Activated CD4-positive, alpha-beta T cell treated with anti-CD3 and anti-CD28 coated beads, Interleukin-2, amount 50 U/mL, for 48 hours (primary cell): Measurements from ENCODE around the gene MCUB.
A peak's percentile ranks its signal among the peaks of the same experiment; 100 is the strongest.

ENCODE experiments used
- DNase-seq, 2 experiments: peaks; one replicate each; pipeline ENCODE4 v3.0.0-alpha.2; 2020

Gene MCUB

GRCh38 chr4:109684727-109685126 lies 124.7 kb downstream of the MCUB start:
- DNase-seq = no peak

GRCh38 chr4:109690690-109691410 lies 130.8 kb downstream of the MCUB start:
- no peak for DNase-seq

- DNase-seq = no peak
Measured at GRCh38 chr4:109691411-109691920, 131.4 kb downstream of the MCUB start.

- DNase-seq = no peak
Measured at GRCh38 chr4:109698656-109699055, 138.6 kb downstream of the MCUB start.

GRCh38 chr4:109699553-109700225 lies 139.6 kb downstream of the MCUB start:
- no peak for DNase-seq

- no peak for DNase-seq
Measured at GRCh38 chr4:109701566-109702410, 141.7 kb downstream of the MCUB start.

GRCh38 chr4:109702950-109703663 lies 143.1 kb downstream of the MCUB start, which contains the start of gene CASP6:
CASP6 (minus strand) TSS chr4:109703445; CDS start chr4:109703395, 50 bp downstream.
- peak; percentile 70 to 76 for DNase-seq

GRCh38 chr4:109703664-109704361 lies 143.8 kb downstream of the MCUB start:
- no peak for DNase-seq

GRCh38 chr4:109708435-109708834 lies 148.4 kb downstream of the MCUB start:
- DNase-seq = no peak

GRCh38 chr4:109708990-109709389 lies 148.9 kb downstream of the MCUB start:
- DNase-seq = no peak

- no peak for DNase-seq
Measured at GRCh38 chr4:109713500-109713899, 153.5 kb downstream of the MCUB start.

GRCh38 chr4:109718759-109719158 lies 158.7 kb downstream of the MCUB start:
- no peak for DNase-seq

- no peak for DNase-seq
Measured at GRCh38 chr4:109719604-109720003, 159.6 kb downstream of the MCUB start.

GRCh38 chr4:109721033-109721432 lies 161.0 kb downstream of the MCUB start:
- no peak for DNase-seq

GRCh38 chr4:109722357-109722756 lies 162.3 kb downstream of the MCUB start:
- no peak for DNase-seq

GRCh38 chr4:109723110-109723509 lies 163.1 kb downstream of the MCUB start:
- DNase-seq = no peak

GRCh38 chr4:109728385-109728784 lies 168.3 kb downstream of the MCUB start:
- no peak for DNase-seq

GRCh38 chr4:109729117-109729717 lies 169.2 kb downstream of the MCUB start:
- DNase-seq = no peak

GRCh38 chr4:109729718-109730618 lies 169.9 kb downstream of the MCUB start, which contains the start of gene PLA2G12A:
PLA2G12A (minus strand) TSS chr4:109730070; CDS start chr4:109729809, 261 bp downstream.
- peak; percentile 67 to 70 for DNase-seq
